Measurements from ENCODE around the gene SOCS6.

GRCh38 chr18:70314151-70314782 lies 25.4 kb downstream of the SOCS6 start:
- TF ChIP-seq CTCF (conservative IDR thresholded peaks at IDR 0.05 in 1 of 2, IDR thresholded peaks at IDR 0.05 in 1 of 2; ENCODE audit: extremely low read depth in 1 of 2, insufficient read depth in 1 of 2, low read depth in 1 of 2, low read length in 2 of 2) (no peak), EZH2 (IDR thresholded peaks at IDR 0.05; ENCODE audit: borderline replicate concordance, low read length) (no peak)
